Osteocyte (in vitro differentiated cells): ENCODE results near the gene CDK5RAP2. TPM values are rescaled to one million over a fixed set of nuclear protein-coding genes. Genes with fewer than 3 reads are reported as not detected.
A peak's percentile ranks its signal among the peaks of the same experiment; 100 is the strongest.

Source experiments
- DNase-seq: peaks from one replicate; pipeline ENCODE4 v3.0.0; 2021; ENCODE audit warnings: mixed read lengths; ENCODE audit not compliant: unreplicated experiment; ENCODE audit errors: extremely low spot score
- H3K27ac Mint-ChIP-seq: one replicate; pipeline ENCODE4 v1.8.0; 2021; ENCODE audit warnings: mild to moderate bottlenecking, mixed read lengths; ENCODE audit not compliant: unreplicated experiment
- H3K27me3 Mint-ChIP-seq: one replicate; pipeline ENCODE4 v1.8.0; 2021; ENCODE audit warnings: mixed read lengths; ENCODE audit not compliant: unreplicated experiment
- H3K36me3 Mint-ChIP-seq: one replicate; pipeline ENCODE4 v1.8.0; 2021; ENCODE audit warnings: mixed read lengths; ENCODE audit not compliant: unreplicated experiment
- H3K4me1 Mint-ChIP-seq: one replicate; pipeline ENCODE4 v1.8.0; 2021; ENCODE audit warnings: mixed read lengths; ENCODE audit not compliant: unreplicated experiment
- H3K4me3 Mint-ChIP-seq: one replicate; pipeline ENCODE4 v1.8.0; 2021; ENCODE audit warnings: mild to moderate bottlenecking, moderate library complexity, mixed read lengths; ENCODE audit not compliant: unreplicated experiment
- H3K9me3 Mint-ChIP-seq: one replicate; pipeline ENCODE4 v1.8.0; 2021; ENCODE audit warnings: mixed read lengths; ENCODE audit not compliant: unreplicated experiment
- CTCF ChIP-seq: fragments of 200-600 bp; sonication (generic); IDR thresholded peaks from 2 replicates; pipeline ENCODE4 v1.5.0; 2021; ENCODE audit warnings: antibody characterized with exemption, mild to moderate bottlenecking, moderate library complexity
- total RNA-seq: library from RNA; stranded (reverse); gene quantifications from 2 replicates; pipeline ENCODE4 v1.2.1, GENCODE V29; 2021

The CDK5RAP2 gene
- total RNA-seq, 1 donor from 2014 or later, result 48.7 TPM

DNA sequence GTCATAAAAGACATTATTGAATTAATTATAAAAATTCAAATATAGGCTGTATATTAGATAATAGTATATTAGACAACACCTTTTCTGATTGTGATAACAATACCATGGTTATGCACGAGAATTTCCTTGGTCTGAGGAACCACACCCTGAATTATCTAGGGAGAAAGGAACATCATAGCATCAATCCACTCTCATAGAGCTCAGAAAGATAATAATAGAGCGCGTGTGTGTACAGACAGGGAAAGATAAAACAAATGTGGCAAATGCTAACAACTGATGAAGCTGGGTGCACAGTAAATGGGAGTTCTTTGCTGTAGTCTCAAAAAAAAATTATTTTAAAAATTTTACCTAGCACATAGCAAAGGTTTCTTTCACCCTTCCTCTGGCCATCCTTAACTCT is 143.5 kb downstream of the CDK5RAP2 start:
- H3K4me1 Mint-ChIP-seq, result peaks cover 36% of the 10 kb centered on the region
- no peak overlapping the region for H3K27ac Mint-ChIP-seq
- no peaks in the 10 kb centered on the region for H3K9me3 Mint-ChIP-seq
- H3K4me3 Mint-ChIP-seq, result no peak overlapping the region
- no peak for TF ChIP-seq CTCF
- no peaks in the 10 kb centered on the region for H3K27me3 Mint-ChIP-seq
- H3K36me3 Mint-ChIP-seq, result peaks cover 16% of the 10 kb centered on the region
- no peak for DNase-seq

DNA sequence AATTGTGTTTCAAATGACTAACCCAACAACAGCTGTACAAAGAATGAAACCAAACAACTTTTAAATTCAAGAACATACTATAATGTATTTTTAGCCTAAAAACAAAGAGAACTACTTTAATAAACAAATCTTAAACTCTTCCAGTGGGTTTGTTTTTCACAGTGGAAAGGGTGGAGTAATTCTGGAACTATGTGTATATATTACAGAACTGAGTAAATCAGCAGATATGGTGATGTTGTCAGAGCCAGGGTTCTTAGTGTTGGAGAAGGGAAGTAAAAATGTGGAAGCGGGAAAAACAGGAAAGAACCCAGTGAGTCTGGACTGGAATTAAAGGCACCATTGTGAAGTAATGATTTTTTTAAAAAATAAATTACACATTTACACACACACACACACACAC is 144.9 kb downstream of the CDK5RAP2 start:
- no peak overlapping the region for H3K4me3 Mint-ChIP-seq
- peaks cover 27% of the 10 kb centered on the region for H3K4me1 Mint-ChIP-seq
- peak overlapping the region; percentile 63 for H3K27ac Mint-ChIP-seq
- DNase-seq, result no peak
- no peak for TF ChIP-seq CTCF
- H3K9me3 Mint-ChIP-seq, result no peaks in the 10 kb centered on the region
- no peaks in the 10 kb centered on the region for H3K27me3 Mint-ChIP-seq
- H3K36me3 Mint-ChIP-seq, result peaks cover 17% of the 10 kb centered on the region

DNA sequence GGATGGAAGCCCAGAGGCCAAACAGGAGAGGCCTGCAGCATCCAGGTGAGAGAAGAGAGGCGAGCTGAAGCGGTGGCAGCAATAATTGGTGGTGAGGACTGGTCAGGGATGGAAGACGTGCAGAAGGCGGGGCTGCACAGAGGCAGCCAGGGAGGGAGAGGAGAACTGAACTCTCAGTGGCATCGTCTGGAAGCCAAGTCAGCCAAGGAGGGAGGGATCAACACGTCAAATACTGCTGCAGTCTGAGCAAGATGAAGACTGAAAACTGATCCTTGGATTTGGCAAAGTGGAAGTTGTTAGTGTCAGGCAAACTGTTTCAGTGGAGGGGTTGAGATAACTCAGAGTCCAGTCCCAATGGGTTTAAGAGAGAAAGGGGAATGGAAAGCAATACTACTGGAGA is 145.4 kb downstream of the CDK5RAP2 start:
- DNase-seq, result no peak
- Mint-ChIP-seq H3K27me3 (no peaks in the 10 kb centered on the region), H3K9me3 (no peaks in the 10 kb centered on the region), H3K4me1 (peaks cover 22% of the 10 kb centered on the region), H3K36me3 (peaks cover 16% of the 10 kb centered on the region), H3K27ac (peak overlapping the region; percentile 63), H3K4me3 (no peak overlapping the region)
- no peak for TF ChIP-seq CTCF

DNA sequence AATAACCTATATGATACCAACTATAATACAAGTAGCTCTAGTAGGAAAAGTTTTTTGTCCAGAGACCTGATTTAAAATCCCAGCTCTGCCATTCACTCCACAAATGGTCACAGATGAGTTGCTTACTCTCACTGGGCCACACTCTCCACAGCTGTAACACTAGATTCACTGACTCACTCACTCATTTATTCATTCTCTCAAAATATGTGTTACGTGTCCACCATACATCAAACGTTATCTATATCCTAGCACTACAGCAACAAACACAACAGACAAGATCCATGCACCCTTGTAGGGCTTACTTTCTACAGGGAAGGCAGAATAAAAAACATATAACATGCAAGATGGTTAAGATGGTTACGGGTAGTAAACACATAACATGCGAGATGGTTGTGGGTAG is 146.3 kb downstream of the CDK5RAP2 start:
- Mint-ChIP-seq H3K4me3 (no peak overlapping the region), H3K27me3 (no peaks in the 10 kb centered on the region), H3K4me1 (peaks cover 22% of the 10 kb centered on the region), H3K27ac (no peak overlapping the region), H3K9me3 (no peaks in the 10 kb centered on the region), H3K36me3 (peaks cover 14% of the 10 kb centered on the region)
- TF ChIP-seq CTCF, result no peak
- no peak for DNase-seq

DNA sequence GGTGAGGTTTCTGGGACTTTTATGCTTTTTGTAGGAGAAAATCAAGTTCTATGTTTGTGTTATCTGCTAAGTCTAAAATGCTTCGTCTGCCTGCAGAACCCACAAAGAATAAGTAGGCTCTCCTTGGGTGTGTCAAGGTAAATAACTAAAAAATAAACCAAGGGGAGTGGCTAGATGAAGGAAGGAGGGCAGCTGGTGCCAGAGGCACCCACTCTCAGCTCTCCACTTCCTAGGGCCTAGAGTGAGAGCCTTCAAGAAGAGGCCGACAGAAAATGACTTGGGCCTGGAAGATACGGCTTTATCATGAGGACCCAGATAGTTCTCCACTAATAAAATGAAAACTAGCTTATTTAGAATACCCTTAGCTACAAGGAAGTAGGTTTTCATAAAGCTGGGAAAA is 147.4 kb downstream of the CDK5RAP2 start:
- TF ChIP-seq CTCF, result no peak
- no peaks in the 10 kb centered on the region for H3K9me3 Mint-ChIP-seq
- no peak overlapping the region for H3K4me3 Mint-ChIP-seq

More for the DNA sequence above, 147.4 kb downstream of the CDK5RAP2 start:
- H3K4me1 Mint-ChIP-seq, result peaks cover 22% of the 10 kb centered on the region
- no peak for DNase-seq
- H3K27ac Mint-ChIP-seq, result peak overlapping the region; percentile 18
- H3K36me3 Mint-ChIP-seq, result peaks cover 10% of the 10 kb centered on the region
- H3K27me3 Mint-ChIP-seq, result no peaks in the 10 kb centered on the region
